NB4 (cell line): Measurements from ENCODE around the gene ANKRD53.

Source experiments
- CTCF ChIP-seq: IDR thresholded peaks from one replicate; pipeline ENCODE4 v1.5.1; 2012; ENCODE audit warnings: low read depth, low read length
- MAX ChIP-seq: IDR thresholded peaks from 2 replicates; pipeline ENCODE4 v1.6.1; 2011; ENCODE audit warnings: low read depth, low read length
- MYC ChIP-seq: IDR thresholded peaks from 2 replicates; pipeline ENCODE4 v1.6.1; 2011; ENCODE audit warnings: low read depth, low read length

GRCh38 chr2:70930371-70931329, 47.8 kb upstream of the ANKRD53 start:
- TF ChIP-seq CTCF (no peak), MYC (no peak), MAX (no peak)
